Activated CD8-positive, alpha-beta memory T cell treated with anti-CD3 and anti-CD28 coated beads for 48 hours (primary cell): ENCODE results near the gene VPS37D.
A peak's percentile ranks its signal among the peaks of the same experiment; 100 is the strongest.

Source experiments
- DNase-seq, 3 experiments: peaks; one replicate each; pipeline ENCODE4 v3.0.0-alpha.2; 2020; ENCODE audit warnings: low read depth in 2 of 3, low spot score in 2 of 3

VPS37D gene

DNA sequence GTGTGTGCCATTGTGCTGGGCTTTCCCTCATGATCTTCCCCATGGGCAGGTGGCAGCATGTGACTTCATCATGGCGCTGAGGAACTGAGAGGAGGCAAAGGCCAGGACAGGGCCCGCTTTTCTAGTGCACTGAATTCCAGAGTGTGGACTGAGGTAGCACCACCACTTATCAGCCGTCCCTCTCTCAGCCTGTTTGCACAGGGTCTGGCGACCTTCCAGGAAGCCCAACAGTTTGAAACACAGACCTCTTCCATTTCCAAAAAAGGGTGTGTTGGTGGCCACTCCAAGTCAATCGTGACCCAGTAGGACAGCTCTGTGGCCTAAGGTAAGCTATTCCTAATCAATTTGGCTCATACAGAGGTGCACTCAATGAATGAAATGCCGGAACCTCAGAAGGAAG lies 11.2 kb downstream of the VPS37D start:
- DNase-seq, result no peak

- no peak for DNase-seq
Measured at GRCh38 chr7:73679709-73680108, 12.1 kb downstream of the VPS37D start.

GRCh38 chr7:73680501-73680900 lies 12.9 kb downstream of the VPS37D start:
- no peak for DNase-seq

DNA sequence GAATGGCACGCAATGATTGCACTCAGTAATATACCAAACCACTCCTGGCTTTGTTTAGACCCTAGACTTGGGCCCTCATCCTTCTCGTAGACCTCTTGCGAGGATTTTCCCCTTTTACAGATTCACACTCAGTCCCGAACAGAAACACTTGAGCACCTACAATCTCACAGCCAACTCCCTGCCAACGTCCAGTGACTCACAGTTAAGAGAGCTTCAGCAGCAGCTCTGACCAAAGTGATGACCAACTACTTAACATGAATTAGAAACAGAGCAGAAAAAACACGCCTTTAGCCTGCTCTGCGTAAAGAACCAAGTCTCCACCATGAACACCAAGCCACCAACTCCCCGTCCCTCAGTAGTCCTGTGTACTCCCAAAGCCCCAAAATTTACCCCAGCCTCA lies 13.4 kb downstream of the VPS37D start:
- no peak for DNase-seq

DNA sequence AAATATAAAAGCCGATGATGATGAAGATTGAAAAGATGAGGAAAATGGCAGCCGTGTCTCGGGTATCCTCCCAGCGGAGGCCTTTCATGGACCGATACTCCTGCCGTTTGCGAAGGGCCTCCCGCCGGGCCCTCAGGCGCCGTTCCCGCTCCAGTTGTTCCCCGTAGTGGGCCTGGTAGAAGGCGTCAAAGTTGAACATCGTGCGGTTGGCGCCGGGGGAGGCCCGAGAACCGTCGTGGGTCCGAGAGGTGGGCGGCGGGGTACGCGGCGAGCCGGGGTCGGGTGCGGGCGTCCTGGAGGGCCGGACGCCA lies 15.1 kb downstream of the VPS37D start:
- no peak for DNase-seq

GRCh38 chr7:73683056-73683787 lies 15.6 kb downstream of the VPS37D start, which contains the start of the genes BUD23 and DNAJC30:
TSS of gene BUD23 (plus strand) at chr7:73683597. CDS start at chr7:73683626, 29 bp downstream.
TSS of gene DNAJC30 (minus strand) at chr7:73683453. CDS start at chr7:73683423, 30 bp downstream.
- DNase-seq, result peak; percentile 90 to 97 (median 96)

- DNase-seq, result no peak
Measured at GRCh38 chr7:73683788-73684693, 16.4 kb downstream of the VPS37D start.

DNA sequence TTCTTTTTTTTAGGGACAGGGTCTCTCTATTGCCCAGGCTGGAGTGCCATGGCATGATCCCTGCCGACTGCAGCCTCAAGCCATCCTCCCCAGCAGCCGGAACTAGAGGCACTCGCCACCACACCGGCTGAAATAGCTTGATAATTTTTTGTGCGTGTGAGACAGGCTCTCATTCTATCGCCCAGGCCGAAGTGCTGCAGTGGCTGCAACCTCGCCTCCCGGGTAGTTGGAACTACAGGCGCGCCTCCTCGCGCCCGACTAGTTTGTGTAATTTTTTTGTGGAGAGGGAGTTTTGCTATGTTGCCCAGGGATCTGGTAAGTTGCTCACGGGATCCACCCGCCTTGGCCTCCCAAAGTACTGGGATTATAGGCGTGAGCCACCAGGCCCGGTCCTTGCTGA lies 17.7 kb downstream of the VPS37D start:
- no peak for DNase-seq

GRCh38 chr7:73688288-73688687 lies 20.7 kb downstream of the VPS37D start:
- DNase-seq, result no peak

DNA sequence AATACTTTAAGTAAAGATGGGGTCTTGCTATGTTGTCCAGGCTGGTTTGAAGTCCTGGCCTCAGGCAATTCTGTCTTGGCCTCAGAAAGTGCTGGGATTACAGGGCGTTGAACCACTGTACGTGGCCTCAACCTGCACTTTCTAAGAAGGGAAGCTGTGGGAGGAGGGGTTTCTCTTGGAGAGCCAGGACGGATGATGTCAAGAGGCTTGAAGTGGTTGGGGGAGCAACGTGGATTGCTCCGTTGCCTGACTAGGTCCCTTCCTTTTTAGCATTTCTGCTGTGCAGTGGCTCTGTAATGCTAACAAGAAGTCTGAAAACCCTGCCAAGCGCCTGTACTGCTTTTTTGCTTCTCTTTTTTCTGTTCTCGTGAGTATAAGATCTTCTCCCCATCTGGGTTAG lies 23.0 kb downstream of the VPS37D start:
- no peak for DNase-seq

DNA sequence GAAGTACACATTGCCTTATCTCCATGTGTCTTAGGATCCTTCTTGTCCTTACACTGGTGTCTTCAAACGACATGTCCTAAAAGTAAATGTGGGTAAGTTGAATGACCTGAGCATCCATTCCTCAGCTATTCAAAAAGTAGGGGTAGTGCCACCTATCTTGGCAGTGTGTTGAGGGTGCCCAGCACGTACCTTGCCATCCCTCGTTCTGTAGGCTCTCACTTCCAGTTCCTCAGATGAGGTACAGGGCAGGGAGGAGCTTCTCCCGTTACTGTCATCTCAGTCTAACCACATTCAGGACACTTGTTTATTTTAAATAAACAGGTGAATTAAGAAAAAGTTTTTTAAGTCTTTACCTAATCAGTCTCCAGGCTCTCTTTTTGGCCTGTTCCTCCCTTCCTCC lies 28.7 kb downstream of the VPS37D start:
- no peak for DNase-seq

- DNase-seq, result no peak
Measured at GRCh38 chr7:73698410-73698809, 30.8 kb downstream of the VPS37D start.

- DNase-seq, result no peak
Measured at GRCh38 chr7:73699370-73700068, 31.9 kb downstream of the VPS37D start.

DNA sequence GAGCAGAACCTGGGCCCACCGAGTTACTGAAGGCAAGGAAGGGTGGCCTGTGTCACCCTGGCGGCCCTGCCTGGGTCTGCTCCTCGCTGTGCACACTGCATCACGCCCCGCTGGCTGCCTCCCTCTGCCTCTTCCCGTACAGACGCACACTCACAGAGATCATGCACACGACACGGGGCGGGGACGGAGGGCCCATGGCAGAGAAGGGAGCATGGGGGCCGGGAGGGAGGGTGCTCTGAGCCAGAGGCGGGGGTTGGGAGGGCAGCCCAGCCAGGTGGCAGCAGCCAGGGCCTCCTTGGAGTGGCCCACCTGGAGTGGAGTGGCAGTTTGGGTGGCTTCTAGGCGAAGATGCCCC lies 32.4 kb downstream of the VPS37D start:
- DNase-seq, result no peak

- no peak for DNase-seq
Measured at GRCh38 chr7:73700581-73701134, 33.0 kb downstream of the VPS37D start.

- DNase-seq, result no peak
Measured at GRCh38 chr7:73701357-73701995, 33.8 kb downstream of the VPS37D start.

DNA sequence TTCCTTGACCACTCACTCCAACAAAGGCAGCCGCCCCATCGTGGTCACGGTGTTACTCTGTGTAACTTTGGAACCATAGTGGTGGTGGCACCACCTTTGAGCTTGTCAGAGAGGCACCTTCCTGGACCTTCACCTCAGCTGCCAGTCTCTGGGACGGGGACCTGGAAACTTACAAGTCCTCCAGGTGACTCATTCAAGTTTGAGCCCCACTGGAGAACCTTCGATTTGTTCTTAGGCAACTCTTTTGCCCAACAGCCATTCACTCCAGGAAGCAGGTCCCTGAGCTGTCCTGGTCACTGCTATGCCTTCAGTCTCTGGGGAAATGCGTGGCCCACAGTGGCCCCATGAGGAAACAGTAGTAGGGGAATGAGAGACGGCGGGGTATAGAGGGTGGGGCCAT lies 34.6 kb downstream of the VPS37D start:
- no peak for DNase-seq

- DNase-seq, result no peak
Measured at GRCh38 chr7:73702665-73703064, 35.0 kb downstream of the VPS37D start.

GRCh38 chr7:73703225-73703624 lies 35.6 kb downstream of the VPS37D start:
- no peak for DNase-seq

DNA sequence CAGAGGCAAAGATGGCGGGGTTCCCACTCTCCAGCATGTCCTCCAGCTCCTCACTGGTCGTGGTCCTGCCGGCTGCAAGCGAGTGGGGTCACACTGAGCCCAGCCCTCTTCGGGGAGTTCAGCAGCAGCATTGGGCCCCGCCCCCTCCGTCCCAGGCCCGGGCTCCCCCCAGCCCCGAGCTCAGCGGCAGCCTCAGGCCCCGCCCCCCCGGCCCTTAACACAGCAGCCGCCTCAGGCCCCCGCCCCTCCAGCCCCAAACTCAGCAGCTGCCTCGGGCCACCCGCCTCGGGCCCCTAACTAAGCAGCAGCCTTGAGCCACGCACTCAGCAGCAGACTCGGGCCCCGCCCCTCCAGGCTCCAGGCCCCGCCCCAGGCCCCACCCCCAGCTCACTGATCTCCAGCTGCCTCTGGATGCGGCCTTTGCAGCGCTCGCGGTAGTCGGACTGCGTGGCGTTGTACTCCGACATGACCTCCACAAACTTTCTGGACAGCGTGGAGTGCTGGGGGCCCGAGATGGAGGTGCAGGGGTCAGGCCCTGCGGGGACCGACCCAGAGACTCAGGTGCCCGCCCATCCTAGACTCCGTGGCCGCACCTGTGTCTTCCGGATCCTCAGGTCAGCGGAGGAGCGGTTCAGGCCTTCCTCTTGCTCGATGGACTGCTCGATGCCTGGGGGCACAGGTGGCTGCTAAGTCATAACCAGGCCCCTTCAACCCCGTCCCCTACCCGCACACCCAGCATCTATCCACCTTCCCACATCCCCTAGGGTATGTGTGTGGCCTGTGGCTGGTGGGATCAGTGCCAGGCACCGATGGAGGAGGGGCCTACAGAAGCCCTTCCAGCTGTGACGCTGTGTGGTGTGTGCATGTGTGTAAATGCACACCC lies 36.4 kb downstream of the VPS37D start:
- DNase-seq, result no peak
